ENCODE data around the gene LPCAT2. TPM values are rescaled to one million over a fixed set of nuclear protein-coding genes. Genes with fewer than 3 reads are reported as not detected.

Gene LPCAT2
- total and polyA plus RNA-seq, 2 experiments from 2014 or later, result 7.8 to 23.8 TPM

GRCh38 chr16:55487048-55487803 lies 21.6 kb upstream of the LPCAT2 start (continued):
- TF ChIP-seq EZH2phosphoT487 (IDR thresholded peaks at IDR 0.05; ENCODE audit: unreplicated experiment) (no peak), NANOG (IDR thresholded peaks at IDR 0.05; ENCODE audit: borderline replicate concordance) (no peak), CREB1 (CRISPR knock-in tag; IDR thresholded peaks at IDR 0.05; ENCODE audit: low read depth) (no peak), JUNB (IDR thresholded peaks at IDR 0.05; ENCODE audit: unreplicated experiment) (no peak), ZNF114 (CRISPR knock-in tag; IDR thresholded peaks at IDR 0.05) (no peak), ZNF331 (CRISPR knock-in tag; IDR thresholded peaks at IDR 0.05; ENCODE audit: low read depth) (no peak)
- TF ChIP-seq, protein P1, sequence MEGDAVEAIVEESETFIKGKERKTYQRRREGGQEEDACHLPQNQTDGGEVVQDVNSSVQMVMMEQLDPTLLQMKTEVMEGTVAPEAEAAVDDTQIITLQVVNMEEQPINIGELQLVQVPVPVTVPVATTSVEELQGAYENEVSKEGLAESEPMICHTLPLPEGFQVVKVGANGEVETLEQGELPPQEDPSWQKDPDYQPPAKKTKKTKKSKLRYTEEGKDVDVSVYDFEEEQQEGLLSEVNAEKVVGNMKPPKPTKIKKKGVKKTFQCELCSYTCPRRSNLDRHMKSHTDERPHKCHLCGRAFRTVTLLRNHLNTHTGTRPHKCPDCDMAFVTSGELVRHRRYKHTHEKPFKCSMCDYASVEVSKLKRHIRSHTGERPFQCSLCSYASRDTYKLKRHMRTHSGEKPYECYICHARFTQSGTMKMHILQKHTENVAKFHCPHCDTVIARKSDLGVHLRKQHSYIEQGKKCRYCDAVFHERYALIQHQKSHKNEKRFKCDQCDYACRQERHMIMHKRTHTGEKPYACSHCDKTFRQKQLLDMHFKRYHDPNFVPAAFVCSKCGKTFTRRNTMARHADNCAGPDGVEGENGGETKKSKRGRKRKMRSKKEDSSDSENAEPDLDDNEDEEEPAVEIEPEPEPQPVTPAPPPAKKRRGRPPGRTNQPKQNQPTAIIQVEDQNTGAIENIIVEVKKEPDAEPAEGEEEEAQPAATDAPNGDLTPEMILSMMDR (conservative IDR thresholded peaks at IDR 0.05; ENCODE audit: low read depth in 2 of 2), result no peak
- TF ChIP-seq, protein P2, sequence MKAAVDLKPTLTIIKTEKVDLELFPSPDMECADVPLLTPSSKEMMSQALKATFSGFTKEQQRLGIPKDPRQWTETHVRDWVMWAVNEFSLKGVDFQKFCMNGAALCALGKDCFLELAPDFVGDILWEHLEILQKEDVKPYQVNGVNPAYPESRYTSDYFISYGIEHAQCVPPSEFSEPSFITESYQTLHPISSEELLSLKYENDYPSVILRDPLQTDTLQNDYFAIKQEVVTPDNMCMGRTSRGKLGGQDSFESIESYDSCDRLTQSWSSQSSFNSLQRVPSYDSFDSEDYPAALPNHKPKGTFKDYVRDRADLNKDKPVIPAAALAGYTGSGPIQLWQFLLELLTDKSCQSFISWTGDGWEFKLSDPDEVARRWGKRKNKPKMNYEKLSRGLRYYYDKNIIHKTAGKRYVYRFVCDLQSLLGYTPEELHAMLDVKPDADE (IDR thresholded peaks at IDR 0.05), result no peak

DNA sequence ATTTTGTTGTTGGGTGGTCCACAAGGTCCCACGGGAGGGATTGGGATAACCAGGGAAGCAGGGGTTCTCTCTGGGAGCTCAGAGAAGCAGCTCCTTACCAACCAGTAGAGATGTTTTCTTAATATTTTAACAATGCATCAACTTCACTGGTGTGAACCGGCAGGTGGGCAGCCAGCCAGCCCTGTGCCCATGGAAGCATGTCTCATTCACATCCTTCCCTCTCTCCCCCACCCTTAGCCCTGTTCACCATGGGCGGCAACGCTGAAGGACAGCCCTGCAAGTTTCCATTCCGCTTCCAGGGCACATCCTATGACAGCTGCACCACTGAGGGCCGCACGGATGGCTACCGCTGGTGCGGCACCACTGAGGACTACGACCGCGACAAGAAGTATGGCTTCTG lies 20.6 kb upstream of the LPCAT2 start:
- Histone ChIP-seq H4K20me1 (replicated peaks; ENCODE audit: insufficient read depth) (no peaks in the 10 kb centered on the region), H2AFZ (no peak overlapping the region), H3K4me2 (no peak overlapping the region), H3K27ac (ENCODE audit: low read depth) (no peak overlapping the region), H3K27me3 (ENCODE audit: insufficient read depth) (no peaks in the 10 kb centered on the region), H3K36me3 (ENCODE audit: insufficient read depth) (no peaks in the 10 kb centered on the region), H3K79me2 (replicated peaks; ENCODE audit: insufficient read depth) (no peaks in the 10 kb centered on the region), H3K4me1 (ENCODE audit: insufficient read depth) (no peaks in the 10 kb centered on the region), H3F3A (replicated peaks; ENCODE audit: low read depth) (no peaks in the 10 kb centered on the region), H3K4me3 (no peak overlapping the region), H3K9me2 (ENCODE audit: insufficient read depth) (no peaks in the 10 kb centered on the region)
- Mint-ChIP-seq H3K27me3 (ENCODE audit: insufficient read depth, low read depth, poor library complexity) (peaks cover 4% of the 10 kb centered on the region), H3K9me3 (no peaks in the 10 kb centered on the region), H3K4me1 (no peaks in the 10 kb centered on the region), H3K27ac (no peak overlapping the region), H3K36me3 (ENCODE audit: low read depth) (peaks cover 49% of the 10 kb centered on the region), H3K4me3 (no peak overlapping the region)
- TF ChIP-seq NANOG (IDR thresholded peaks at IDR 0.05; ENCODE audit: borderline replicate concordance) (no peak), EZH2 (IDR thresholded peaks at IDR 0.05; ENCODE audit: low read depth, unreplicated experiment) (no peak), JUNB (IDR thresholded peaks at IDR 0.05; ENCODE audit: unreplicated experiment) (no peak), ZNF462 (CRISPR knock-in tag; IDR thresholded peaks at IDR 0.05) (no peak)
- TF ChIP-seq, protein P1 (conservative IDR thresholded peaks at IDR 0.05; ENCODE audit: low read depth in 2 of 2), result no peak
- ATAC-seq, result no peak
- DNase-seq (ENCODE audit: low spot score), result no peak
